MM.1S (cell line): ENCODE data around the gene POTEH.
"Not testable (repeated sequence)": the region's sequence is repeated elsewhere in the genome, so short reads cannot be mapped to it uniquely, and the experiment has no call there.

ENCODE experiments used
- DNase-seq: peaks from one replicate; pipeline ENCODE4 v3.0.0-alpha.2; 2015
- H2AFZ ChIP-seq: fragments of 300-600 bp; sonication (generic); 2 replicates; pipeline ENCODE4 v1.6.0; 2016; ENCODE audit warnings: antibody characterized with exemption, low read length
- H3F3A ChIP-seq: fragments of 300-600 bp; sonication (generic); 2 replicates; pipeline ENCODE4 v1.6.1; 2016; ENCODE audit warnings: mild to moderate bottlenecking, antibody characterized with exemption, low read length, moderate library complexity, mixed read lengths; ENCODE audit not compliant: insufficient read depth
- H3K27ac ChIP-seq: fragments of 300-600 bp; sonication (generic); 2 replicates; pipeline ENCODE4 v1.5.1; 2016; ENCODE audit warnings: mild to moderate bottlenecking, low read length
- H3K27me3 ChIP-seq: fragments of 300-600 bp; sonication (generic); replicated peaks from 2 replicates; pipeline ENCODE4 v1.6.0; 2016; ENCODE audit warnings: low read length; ENCODE audit not compliant: insufficient read depth
- H3K36me3 ChIP-seq: fragments of 300-600 bp; sonication (generic); replicated peaks from 2 replicates; pipeline ENCODE4 v1.6.1; 2016; ENCODE audit warnings: mild to moderate bottlenecking, low read length, mixed read lengths; ENCODE audit not compliant: insufficient read depth
- H3K4me1 ChIP-seq: fragments of 300-600 bp; sonication (generic); 2 replicates; pipeline ENCODE4 v1.6.1; 2016; ENCODE audit warnings: low read length, mixed read lengths
- H3K4me2 ChIP-seq: fragments of 300-600 bp; sonication (generic); 2 replicates; pipeline ENCODE4 v1.6.0; 2016; ENCODE audit warnings: low read depth, low read length
- H3K4me3 ChIP-seq: fragments of 300-600 bp; sonication (generic); 2 replicates; pipeline ENCODE4 v1.5.1; 2016; ENCODE audit warnings: low read length, mixed read lengths
- H3K79me2 ChIP-seq: fragments of 300-600 bp; sonication (generic); 2 replicates; pipeline ENCODE4 v1.6.1; 2016; ENCODE audit warnings: mixed run types, low read length, mixed read lengths
- H3K9ac ChIP-seq: fragments of 300-600 bp; sonication (generic); 2 replicates; pipeline ENCODE4 v1.6.1; 2016; ENCODE audit warnings: low read length, mixed read lengths
- H3K9me2 ChIP-seq: fragments of 300-600 bp; sonication (generic); replicated peaks from 2 replicates; pipeline ENCODE4 v1.6.1; 2016; ENCODE audit warnings: mild to moderate bottlenecking, low read length, mixed read lengths; ENCODE audit not compliant: insufficient read depth
- H3K9me3 ChIP-seq: fragments of 300-600 bp; sonication (generic); replicated peaks from 2 replicates; pipeline ENCODE4 v1.6.1; 2016; ENCODE audit warnings: mild to moderate bottlenecking, low read length, mixed read lengths; ENCODE audit not compliant: insufficient read depth
- H4K20me1 ChIP-seq: fragments of 300-600 bp; sonication (generic); 2 replicates; pipeline ENCODE4 v1.6.1; 2016; ENCODE audit warnings: mild to moderate bottlenecking, low read length, moderate library complexity, mixed read lengths; ENCODE audit not compliant: insufficient read depth

The POTEH gene

DNA sequence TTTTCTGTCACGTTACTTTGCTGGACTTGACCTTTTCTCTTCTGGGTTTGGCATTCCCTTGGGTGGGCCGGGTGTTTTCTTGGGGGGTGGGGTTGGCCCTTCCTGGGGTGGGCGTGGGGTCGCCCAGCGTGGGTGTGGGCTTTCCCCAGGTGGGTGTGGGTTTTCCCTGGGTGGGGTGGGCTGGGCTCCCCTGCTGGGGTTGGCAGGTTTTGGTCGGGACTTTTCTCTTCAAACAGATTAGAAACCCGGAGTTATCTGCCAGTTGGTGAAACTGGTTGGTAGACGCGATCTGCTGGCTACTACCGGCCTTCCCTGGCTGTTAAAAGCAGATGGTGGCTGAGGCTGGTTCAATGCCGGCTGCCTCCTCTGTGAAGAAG is at the start of gene POTEH:
Gene POTEH (plus strand): TSS at position 278 of the 377 bp plus-strand sequence. CDS start 52 bp downstream, at position 330.
- not testable (repeated sequence) for H3K4me2 ChIP-seq, H3K4me3 ChIP-seq, H3K36me3 ChIP-seq, H3K27ac ChIP-seq, H3K9me2 ChIP-seq, H3K9me3 ChIP-seq, DNase-seq, H3K27me3 ChIP-seq, H4K20me1 ChIP-seq, H3K79me2 ChIP-seq, H3F3A ChIP-seq, H2AFZ ChIP-seq, H3K9ac ChIP-seq, H3K4me1 ChIP-seq

GRCh38 chr22:15642288-15642861 is 47.5 kb upstream of the POTEH start:
- not testable (repeated sequence) for H3K27ac ChIP-seq

DNA sequence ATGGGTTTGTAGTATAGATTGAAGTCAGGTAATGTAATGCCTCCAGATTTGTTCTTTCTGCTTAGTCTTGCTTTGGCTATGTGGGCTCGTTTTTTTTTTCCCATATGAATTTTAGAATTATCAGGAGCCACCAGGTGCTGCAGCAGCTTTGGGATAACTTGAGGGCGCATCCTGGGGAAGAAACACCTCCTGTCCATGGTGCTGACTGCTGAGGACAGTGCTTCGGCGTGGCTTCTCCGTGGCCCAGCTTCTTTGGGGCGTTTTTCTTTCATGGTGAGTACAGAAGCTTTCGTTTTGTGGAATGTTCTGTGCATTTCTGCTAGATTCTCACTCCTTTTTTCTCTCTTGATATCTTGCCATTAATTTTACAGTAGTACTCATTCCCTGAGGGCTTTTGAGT is 37.9 kb upstream of the POTEH start:
- not testable (repeated sequence) for H3K4me1 ChIP-seq, H3K79me2 ChIP-seq, DNase-seq

More at GRCh38 chr22:15642288-15642861, 47.5 kb upstream of the POTEH start:
- not testable (repeated sequence) for H2AFZ ChIP-seq, H3K9me2 ChIP-seq, H3K4me1 ChIP-seq, DNase-seq, H3K27me3 ChIP-seq, H3K4me2 ChIP-seq, H3K9me3 ChIP-seq, H3K36me3 ChIP-seq, H3K79me2 ChIP-seq, H3K9ac ChIP-seq, H3K4me3 ChIP-seq, H4K20me1 ChIP-seq, H3F3A ChIP-seq

GRCh38 chr22:15652738-15653137 is 37.1 kb upstream of the POTEH start:
- H3F3A ChIP-seq, H3K4me1 ChIP-seq, H3K27me3 ChIP-seq, H3K27ac ChIP-seq, H3K4me2 ChIP-seq, H3K79me2 ChIP-seq, H3K9me3 ChIP-seq, H4K20me1 ChIP-seq, DNase-seq, H3K36me3 ChIP-seq, H3K9ac ChIP-seq, H3K9me2 ChIP-seq, H3K4me3 ChIP-seq, H2AFZ ChIP-seq: not testable (repeated sequence)

More for the DNA sequence above, 37.9 kb upstream of the POTEH start:
- H3K27me3 ChIP-seq, H4K20me1 ChIP-seq, H3K36me3 ChIP-seq, H3K27ac ChIP-seq, H3K9me3 ChIP-seq, H3K4me2 ChIP-seq, H3F3A ChIP-seq, H3K9ac ChIP-seq, H2AFZ ChIP-seq, H3K9me2 ChIP-seq, H3K4me3 ChIP-seq: not testable (repeated sequence)

DNA sequence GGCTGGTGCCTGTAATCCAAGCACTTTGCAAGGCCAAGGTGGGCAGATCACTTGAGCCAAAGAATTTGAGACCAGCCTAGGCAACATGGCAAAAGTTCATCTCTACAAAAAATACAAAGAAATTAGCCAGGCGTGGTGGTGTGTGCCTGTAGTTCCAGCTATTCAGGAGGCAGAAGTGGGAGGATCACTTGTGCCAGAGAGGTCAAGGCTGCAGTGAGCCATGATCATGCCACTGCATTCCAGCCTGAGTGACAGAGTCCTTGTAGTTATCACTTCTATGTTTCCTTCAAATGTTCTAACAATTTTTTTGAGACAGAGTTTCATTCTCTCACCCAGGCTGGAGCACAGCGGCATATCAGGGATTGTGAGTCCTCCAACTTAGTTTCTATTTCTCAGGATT is 36.6 kb upstream of the POTEH start:
- not testable (repeated sequence) for H3K9me3 ChIP-seq, H3K9ac ChIP-seq, H3K27me3 ChIP-seq, DNase-seq, H2AFZ ChIP-seq, H3F3A ChIP-seq, H3K79me2 ChIP-seq, H3K36me3 ChIP-seq, H3K27ac ChIP-seq, H3K9me2 ChIP-seq, H3K4me2 ChIP-seq, H3K4me3 ChIP-seq, H3K4me1 ChIP-seq, H4K20me1 ChIP-seq

- not testable (repeated sequence) for H3K4me2 ChIP-seq, H3K27ac ChIP-seq, H2AFZ ChIP-seq, H3K79me2 ChIP-seq, H4K20me1 ChIP-seq, H3F3A ChIP-seq, H3K9ac ChIP-seq, DNase-seq, H3K4me3 ChIP-seq, H3K9me2 ChIP-seq, H3K36me3 ChIP-seq, H3K27me3 ChIP-seq, H3K9me3 ChIP-seq, H3K4me1 ChIP-seq
These were observed 28.7 kb upstream of the POTEH start for GRCh38 chr22:15661102-15661501.

GRCh38 chr22:15664682-15665081 is 25.1 kb upstream of the POTEH start:
- H3K36me3 ChIP-seq, H3K27me3 ChIP-seq: not testable (repeated sequence)

GRCh38 chr22:15665478-15665877 is 24.3 kb upstream of the POTEH start:
- not testable (repeated sequence) for H3K4me3 ChIP-seq, DNase-seq, H3K4me1 ChIP-seq, H3F3A ChIP-seq, H3K4me2 ChIP-seq, H2AFZ ChIP-seq, H3K79me2 ChIP-seq, H3K27ac ChIP-seq, H3K27me3 ChIP-seq, H3K9me2 ChIP-seq, H3K36me3 ChIP-seq, H3K9ac ChIP-seq, H4K20me1 ChIP-seq, H3K9me3 ChIP-seq

More at GRCh38 chr22:15664682-15665081, 25.1 kb upstream of the POTEH start:
- H2AFZ ChIP-seq, H3K27ac ChIP-seq, H4K20me1 ChIP-seq, H3K9me2 ChIP-seq, H3K9me3 ChIP-seq, DNase-seq, H3K4me3 ChIP-seq, H3K79me2 ChIP-seq, H3K9ac ChIP-seq, H3K4me1 ChIP-seq, H3F3A ChIP-seq, H3K4me2 ChIP-seq: not testable (repeated sequence)
